GM12891 (cell line): ENCODE data around the gene C1QTNF5.
A peak's percentile ranks its signal among the peaks of the same experiment; 100 is the strongest.

Experiments
- DNase-seq: peaks from one replicate; pipeline ENCODE4 v3.0.0; 2011; ENCODE audit warnings: low spot score; ENCODE audit not compliant: insufficient read length
- FAIRE-seq: peaks from 2 replicates; lab custom pipeline; 2011; peaks lifted over from hg19 to GRCh38; lab: Jason Lieb, UNC
- PAX5 ChIP-seq: IDR thresholded peaks from 2 replicates; pipeline ENCODE4 v1.6.1; 2011; ENCODE audit warnings: low read length, moderate library complexity, mild to moderate bottlenecking; ENCODE audit not compliant: insufficient read depth, severe bottlenecking
- POLR2A ChIP-seq: IDR thresholded peaks from 2 replicates; pipeline ENCODE4 v1.6.1; 2011; ENCODE audit warnings: low read depth, low read length, control low read depth
- POLR2AphosphoS5 ChIP-seq: IDR thresholded peaks from 2 replicates; pipeline ENCODE4 v1.6.1; 2011; ENCODE audit warnings: low read depth, low read length, control low read depth
- POU2F2 ChIP-seq: IDR thresholded peaks from 2 replicates; pipeline ENCODE4 v1.6.1; 2011; ENCODE audit warnings: low read depth, mild to moderate bottlenecking, control low read depth, low read length, moderate library complexity
- SPI1 ChIP-seq: IDR thresholded peaks from 2 replicates; pipeline ENCODE4 v1.6.1; 2011; ENCODE audit warnings: low read depth, low read length, control low read depth
- TAF1 ChIP-seq: IDR thresholded peaks from 2 replicates; pipeline ENCODE4 v1.6.1; 2011; ENCODE audit warnings: low read depth, low read length, control low read depth

Gene C1QTNF5

GRCh38 chr11:119337581-119338317, 2.9 kb downstream of the C1QTNF5 start:
- DNase-seq = no peak

GRCh38 chr11:119336744-119337469, 3.8 kb downstream of the C1QTNF5 start:
- TF ChIP-seq POU2F2 = no peak
- no peak for TF ChIP-seq TAF1
- 0 out of 2 replicates have a peak, but pooled peaks have one; percentile 18 for TF ChIP-seq POLR2A
- FAIRE-seq = no peak
- DNase-seq = no peak

More at GRCh38 chr11:119337581-119338317, 2.9 kb downstream of the C1QTNF5 start:
- no peak for TF ChIP-seq POLR2AphosphoS5
- no peak for TF ChIP-seq POLR2A
- FAIRE-seq = no peak

DNA sequence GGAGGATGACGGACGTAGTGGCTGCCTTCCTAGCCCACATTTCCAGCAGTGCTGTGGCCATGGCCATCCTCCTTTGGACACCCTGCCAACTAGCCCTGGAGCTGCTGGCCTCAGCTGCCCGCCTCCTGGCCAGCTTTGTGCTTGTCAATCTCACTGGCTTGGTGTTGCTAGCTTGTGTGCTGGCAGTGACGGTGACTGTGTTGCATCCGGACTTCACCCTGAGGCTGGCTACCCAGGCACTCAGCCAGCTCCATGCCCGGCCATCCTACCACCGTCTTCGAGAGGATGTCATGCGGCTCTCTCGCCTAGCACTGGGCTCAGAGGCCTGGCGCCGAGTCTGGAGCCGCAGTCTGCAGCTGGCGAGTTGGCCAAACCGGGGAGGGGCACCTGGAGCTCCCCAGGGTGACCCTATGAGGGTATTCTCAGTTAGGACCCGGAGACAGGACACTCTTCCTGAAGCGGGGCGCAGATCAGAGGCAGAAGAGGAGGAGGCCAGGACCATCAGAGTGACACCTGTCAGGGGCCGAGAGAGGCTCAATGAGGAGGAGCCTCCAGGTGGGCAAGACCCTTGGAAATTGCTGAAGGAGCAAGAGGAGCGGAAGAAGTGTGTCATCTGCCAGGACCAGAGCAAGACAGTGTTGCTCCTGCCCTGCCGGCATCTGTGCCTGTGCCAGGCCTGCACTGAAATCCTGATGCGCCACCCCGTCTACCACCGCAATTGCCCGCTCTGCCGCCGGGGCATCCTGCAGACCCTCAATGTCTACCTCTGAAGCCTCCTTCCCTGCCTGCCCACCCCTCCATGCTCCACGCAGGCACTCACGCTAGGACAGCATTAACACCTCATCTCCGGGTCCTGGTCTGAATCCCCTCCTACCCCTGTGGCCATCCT, 4.8 kb downstream of the C1QTNF5 start:
- no peak for DNase-seq
- FAIRE-seq = no peak
- TF ChIP-seq TAF1 (no peak), SPI1 (no peak), POU2F2 (no peak), PAX5 (no peak), POLR2A (no peak), POLR2AphosphoS5 (no peak)

DNA sequence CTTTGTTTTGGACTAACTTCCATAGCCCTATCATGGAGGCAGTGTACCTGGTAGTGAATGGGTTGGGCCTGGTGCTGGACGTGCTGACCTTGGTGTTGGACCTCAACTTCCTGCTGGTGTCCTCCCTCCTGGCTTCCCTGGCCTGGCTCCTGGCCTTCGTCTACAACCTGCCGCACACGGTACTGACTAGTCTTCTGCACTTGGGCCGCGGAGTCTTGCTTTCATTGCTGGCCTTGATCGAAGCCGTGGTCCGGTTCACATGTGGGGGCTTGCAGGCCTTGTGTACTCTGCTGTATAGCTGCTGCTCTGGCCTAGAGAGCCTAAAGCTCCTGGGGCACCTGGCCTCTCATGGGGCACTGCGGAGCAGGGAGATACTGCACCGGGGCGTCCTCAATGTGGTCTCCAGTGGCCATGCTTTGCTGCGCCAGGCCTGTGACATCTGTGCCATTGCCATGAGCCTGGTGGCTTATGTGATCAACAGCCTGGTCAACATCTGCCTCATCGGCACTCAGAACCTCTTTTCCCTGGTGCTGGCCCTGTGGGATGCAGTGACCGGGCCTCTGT, 5.5 kb downstream of the C1QTNF5 start:
- DNase-seq (no peak), FAIRE-seq (peak; percentile 64)
- TF ChIP-seq SPI1 = no peak
- TF ChIP-seq TAF1 = no peak
- TF ChIP-seq POLR2AphosphoS5 = no peak
- TF ChIP-seq POLR2A = no peak
- TF ChIP-seq PAX5 = no peak
- no peak for TF ChIP-seq POU2F2

- TF ChIP-seq POLR2A (peak; percentile 68; the same call in 1 of the 2 replicates), SPI1 (no peak), POLR2AphosphoS5 (peak; percentile 74), PAX5 (no peak), POU2F2 (no peak), TAF1 (peak; percentile 86)
- peak; percentile 98 for DNase-seq
- peak; percentile 100 for FAIRE-seq
Observed at GRCh38 chr11:119334174-119334930, 6.3 kb downstream of the C1QTNF5 start, which contains the start of gene RNF26. Gene RNF26, plus strand, starts transcription at chr11:119334527. Its CDS starts 596 bp downstream, at chr11:119335123.

- FAIRE-seq (no peak), DNase-seq (no peak)
- TF ChIP-seq POLR2A = no peak
- no peak for TF ChIP-seq TAF1
- no peak for TF ChIP-seq POU2F2
- TF ChIP-seq POLR2AphosphoS5 = no peak
- TF ChIP-seq PAX5 = no peak
- TF ChIP-seq SPI1 = no peak
Observed at GRCh38 chr11:119332111-119332765, 8.4 kb downstream of the C1QTNF5 start.

GRCh38 chr11:119330237-119330636, 10.4 kb downstream of the C1QTNF5 start:
- FAIRE-seq = no peak
- TF ChIP-seq TAF1 (no peak), POLR2A (no peak), POU2F2 (no peak), SPI1 (no peak), POLR2AphosphoS5 (no peak), PAX5 (no peak)
- DNase-seq = no peak

GRCh38 chr11:119329320-119329719, 11.4 kb downstream of the C1QTNF5 start:
- DNase-seq (no peak), FAIRE-seq (no peak)
- TF ChIP-seq POU2F2 (no peak), POLR2AphosphoS5 (no peak), SPI1 (no peak), POLR2A (no peak), TAF1 (no peak), PAX5 (no peak)
